ENCODE results near the gene PACSIN2. TPM values are rescaled to one million over a fixed set of nuclear protein-coding genes. Genes with fewer than 3 reads are reported as not detected.

Gene PACSIN2
- total RNA-seq, 2 donors from 2014 or later, result 78.0 to 87.1 TPM

- 47% methylated on average over 3 of the region's 3 CpGs for WGBS
- peak overlapping the region in 1 of 2 donors; percentile 77 for H3K27ac ChIP-seq
- TF ChIP-seq CTCF (IDR thresholded peaks at IDR 0.05) (no peak), POLR2AphosphoS5 (IDR thresholded peaks at IDR 0.05) (no peak), POLR2A (IDR thresholded peaks at IDR 0.05) (no peak)
- no peak overlapping the region for H3K4me3 ChIP-seq
- intact Hi-C loops (cut with DNase I), result no loop called here
- H3K27me3 ChIP-seq (replicated peaks; ENCODE audit: insufficient read depth), result no peaks in the 10 kb centered on the region
- H3K4me1 ChIP-seq (replicated peaks), result peaks cover 8% of the 10 kb centered on the region
- H3K36me3 ChIP-seq, result no peaks in the 10 kb centered on the region
- DNase-seq (ENCODE audit: low spot score), result no peak
- no peaks in the 10 kb centered on the region for H3K9me3 ChIP-seq
Observed at GRCh38 chr22:42841444-42841843, 173.5 kb downstream of the PACSIN2 start.

GRCh38 chr22:42837556-42837955, 177.4 kb downstream of the PACSIN2 start:
- H3K4me3 ChIP-seq, result no peak overlapping the region
- H3K4me1 ChIP-seq (replicated peaks), result peaks cover 3% of the 10 kb centered on the region
- no peaks in the 10 kb centered on the region for H3K27me3 ChIP-seq (replicated peaks; ENCODE audit: insufficient read depth)
- no peak overlapping the region for H3K27ac ChIP-seq
- H3K36me3 ChIP-seq, result peaks cover 0 to 7% of the 10 kb centered on the region in 2 donors
- no peaks in the 10 kb centered on the region for H3K9me3 ChIP-seq
- intact Hi-C loops (cut with DNase I), result no loop called here
- DNase-seq (ENCODE audit: low spot score), result no peak
- no peak for TF ChIP-seq CTCF (IDR thresholded peaks at IDR 0.05)
- TF ChIP-seq POLR2AphosphoS5 (IDR thresholded peaks at IDR 0.05), result no peak
- no peak for TF ChIP-seq POLR2A (IDR thresholded peaks at IDR 0.05)
- WGBS, result 92% methylated on average over 4 of the region's 4 CpGs

- TF ChIP-seq POLR2AphosphoS5 (IDR thresholded peaks at IDR 0.05), result no peak
- TF ChIP-seq CTCF (IDR thresholded peaks at IDR 0.05), result no peak
- no peak for DNase-seq (ENCODE audit: low spot score)
- H3K36me3 ChIP-seq, result peaks cover 0 to 7% of the 10 kb centered on the region in 2 donors
- intact Hi-C loops (cut with DNase I), result no loop called here
- H3K27ac ChIP-seq, result no peak overlapping the region
- H3K9me3 ChIP-seq, result no peaks in the 10 kb centered on the region
- 95% methylated on average over 5 of the region's 5 CpGs for WGBS
- H3K27me3 ChIP-seq (replicated peaks; ENCODE audit: insufficient read depth), result no peaks in the 10 kb centered on the region
- no peak overlapping the region for H3K4me3 ChIP-seq
- H3K4me1 ChIP-seq (replicated peaks), result peaks cover 3% of the 10 kb centered on the region
Observed at GRCh38 chr22:42836026-42836425, 178.9 kb downstream of the PACSIN2 start.

GRCh38 chr22:42834177-42834949, 180.6 kb downstream of the PACSIN2 start:
- WGBS, result 70% methylated on average over 5 of the region's 5 CpGs
- no peaks in the 10 kb centered on the region for H3K9me3 ChIP-seq
- no peaks in the 10 kb centered on the region for H3K27me3 ChIP-seq (replicated peaks; ENCODE audit: insufficient read depth)
- intact Hi-C loops (cut with DNase I), result no loop called here
- DNase-seq (ENCODE audit: low spot score), result no peak
- no peak overlapping the region for H3K27ac ChIP-seq
- H3K4me1 ChIP-seq (replicated peaks), result no peaks in the 10 kb centered on the region
- TF ChIP-seq POLR2AphosphoS5 (IDR thresholded peaks at IDR 0.05) (no peak), CTCF (IDR thresholded peaks at IDR 0.05) (no peak), POLR2A (IDR thresholded peaks at IDR 0.05) (no peak)
- H3K4me3 ChIP-seq, result no peak overlapping the region
- peaks cover 0 to 8% of the 10 kb centered on the region in 2 donors for H3K36me3 ChIP-seq

GRCh38 chr22:42833104-42833503, 181.8 kb downstream of the PACSIN2 start:
- H3K27me3 ChIP-seq (replicated peaks; ENCODE audit: insufficient read depth), result no peaks in the 10 kb centered on the region
- H3K27ac ChIP-seq, result no peak overlapping the region
- intact Hi-C loops (cut with DNase I), result no loop called here
- no peaks in the 10 kb centered on the region for H3K9me3 ChIP-seq
- no peaks in the 10 kb centered on the region for H3K4me1 ChIP-seq (replicated peaks)
- DNase-seq (ENCODE audit: low spot score), result no peak
- H3K36me3 ChIP-seq, result peaks cover 0 to 15% of the 10 kb centered on the region in 2 donors
- H3K4me3 ChIP-seq, result no peak overlapping the region
- TF ChIP-seq CTCF (IDR thresholded peaks at IDR 0.05) (no peak), POLR2A (IDR thresholded peaks at IDR 0.05) (no peak), POLR2AphosphoS5 (IDR thresholded peaks at IDR 0.05) (no peak)
